ENCODE results near the gene NEURL3.

- TF ChIP-seq CTCF (IDR thresholded peaks at IDR 0.05; ENCODE audit: low read depth, low read length) (no peak), POLR2A (IDR thresholded peaks at IDR 0.05; ENCODE audit: extremely low read depth, insufficient read length) (no peak)
Observed at GRCh38 chr2:96489261-96489660, 15.9 kb downstream of the NEURL3 start.
